ENCODE data around the gene CELA2A. TPM values are rescaled to one million over a fixed set of nuclear protein-coding genes. Genes with fewer than 3 reads are reported as not detected.

Gene CELA2A
- total and polyA plus RNA-seq, 9 of the 15 experiments (the other 6 are each of a cell fraction or from before 2014, with no cell fraction given) = 0.62 TPM; not detected in 8

GRCh38 chr1:15444468-15445389 lies 11.8 kb upstream of the CELA2A start (continued):
- no peak for TF ChIP-seq TFAM (CRISPR knock-in tag; conservative IDR thresholded peaks at IDR 0.05)
- no peak for TF ChIP-seq MLX (CRISPR knock-in tag; conservative IDR thresholded peaks at IDR 0.05)
- no peak for TF ChIP-seq TBL1XR1 (IDR thresholded peaks at IDR 0.05; ENCODE audit: low read length in 2 of 2)
- TF ChIP-seq NRF1 (conservative IDR thresholded peaks at IDR 0.05 in 1 of 2, IDR thresholded peaks at IDR 0.05 in 1 of 2) = peak; percentile 22 to 32; a peak in 2 of 4 replicates
- peak; percentile 94 for TF ChIP-seq RBM25 (IDR thresholded peaks at IDR 0.05; ENCODE audit: low read depth, low read length, severe bottlenecking)
- TF ChIP-seq U2AF1 (optimal IDR thresholded peaks at IDR 0.05; ENCODE audit: low read depth, low read length) = no peak
- TF ChIP-seq THRAP3 (IDR thresholded peaks at IDR 0.05; ENCODE audit: borderline replicate concordance) = no peak
- no peak for TF ChIP-seq ZNF140 (CRISPR knock-in tag; IDR thresholded peaks at IDR 0.05)
- no peak for TF ChIP-seq FOSL1 (tag; conservative IDR thresholded peaks at IDR 0.05)
- 0 out of 2 replicates have a peak, but pooled peaks have one; percentile 17 for TF ChIP-seq FOXK1 (CRISPR knock-in tag; IDR thresholded peaks at IDR 0.05; ENCODE audit: borderline replicate concordance)
- TF ChIP-seq CBFA2T3 (IDR thresholded peaks at IDR 0.05) = peak; percentile 52
- TF ChIP-seq HDAC6 (IDR thresholded peaks at IDR 0.05; ENCODE audit: low read depth, low read length) = no peak
- no peak for TF ChIP-seq ZNF143 (CRISPR knock-in tag; IDR thresholded peaks at IDR 0.05)
- TF ChIP-seq PKNOX1 (IDR thresholded peaks at IDR 0.05) = peak; percentile 64; the same call in 1 of the 2 replicates
- TF ChIP-seq PTBP1 (IDR thresholded peaks at IDR 0.05; ENCODE audit: low read depth, low read length) = 0 out of 2 replicates have a peak, but pooled peaks have one; percentile 40
- no peak for TF ChIP-seq ATF1 (CRISPR knock-in tag; IDR thresholded peaks at IDR 0.05)
- peak; percentile 78 for TF ChIP-seq ATF1 (tag; IDR thresholded peaks at IDR 0.05)
- TF ChIP-seq SP1 (CRISPR knock-in tag; IDR thresholded peaks at IDR 0.05) = 0 out of 2 replicates have a peak, but pooled peaks have one; percentile 39
- TF ChIP-seq TCF3 (CRISPR knock-in tag; IDR thresholded peaks at IDR 0.05) = peak; percentile 42
- peak; percentile 87 for TF ChIP-seq BHLHE40 (IDR thresholded peaks at IDR 0.05; ENCODE audit: low read length)
- TF ChIP-seq ARID1B (IDR thresholded peaks at IDR 0.05) = peak; percentile 22; the same call in 1 of the 2 replicates
- no peak for TF ChIP-seq HMGXB4 (CRISPR knock-in tag; IDR thresholded peaks at IDR 0.05)
- TF ChIP-seq CHD4 (IDR thresholded peaks at IDR 0.05; ENCODE audit: insufficient read depth, insufficient replicate concordance, low read depth, low read length, poor library complexity, severe bottlenecking) = peak; percentile 100
- TF ChIP-seq ZFX (CRISPR knock-in tag; IDR thresholded peaks at IDR 0.05) = peak; percentile 83

All from K562 (cell line).